Measurements from ENCODE around the gene TEX36. TPM values are rescaled to one million over a fixed set of nuclear protein-coding genes. Genes with fewer than 3 reads are reported as not detected.
"Not testable (repeated sequence)": the region's sequence is repeated elsewhere in the genome, so short reads cannot be mapped to it uniquely, and the experiment has no call there.

The TEX36 gene
- total and polyA plus RNA-seq, 7 donors, result not detected

- H3K9me3 ChIP-seq, result no peaks in the 10 kb centered on the region
- no peak for TF ChIP-seq CTCF (IDR thresholded peaks at IDR 0.05)
- H3K36me3 ChIP-seq (ENCODE audit: insufficient read depth in 1 of 2, low read depth in 1 of 2), result no peaks in the 10 kb centered on the region
- 82 to 83% (median 82%) methylated on average over 6 of the region's 6 CpGs for WGBS, 3 donors
- peaks cover 0 to 2% (median 0%) of the 10 kb centered on the region in 3 donors for H3K27me3 ChIP-seq (ENCODE audit: insufficient read depth in 3 of 3, low read length in 2 of 3)
- intact Hi-C loops (cut with DNase I), result loop anchor here in 1 of 2 donors (10.0 kb wide), 1 partner anchor 1255 kb away; no protein-coding TSS in a partner anchor
- no peak for DNase-seq
- ATAC-seq, result no peak
- H3K4me3 ChIP-seq, result no peak overlapping the region
- H3K4me1 ChIP-seq, result no peaks in the 10 kb centered on the region
- no peak overlapping the region for H3K27ac ChIP-seq
Measured at GRCh38 chr10:125699562-125700143, 16.7 kb upstream of the TEX36 start.

DNA sequence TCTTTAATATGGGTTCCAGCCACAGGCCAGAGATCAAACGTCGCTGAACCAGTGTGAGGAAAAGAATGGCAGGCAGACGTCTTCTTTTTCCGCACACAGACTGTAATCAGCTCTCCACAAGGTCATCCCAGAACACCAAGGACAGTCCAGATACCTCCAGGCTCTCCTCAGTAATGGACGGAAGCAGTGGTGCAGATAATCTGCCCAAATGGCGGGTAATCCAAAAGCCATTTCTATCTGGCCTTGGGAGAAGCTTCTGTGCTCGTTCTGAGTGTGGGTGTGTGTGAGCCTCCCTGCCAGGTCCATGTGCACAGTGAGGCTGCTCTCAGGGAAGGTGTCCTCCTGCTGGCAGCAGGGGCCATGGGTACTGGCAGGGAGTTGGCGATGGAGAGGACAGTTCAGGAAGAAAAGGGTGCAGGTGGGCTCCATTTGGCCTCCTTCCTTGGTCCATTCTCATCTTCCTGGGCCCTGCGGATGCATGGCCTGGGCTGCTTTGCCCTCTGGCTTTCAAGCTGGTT is 15.6 kb upstream of the TEX36 start:
- 75 to 77% (median 76%) methylated on average over 9 of the region's 9 CpGs for WGBS, 3 donors
- DNase-seq (no peak), ATAC-seq (no peak)
- peaks cover 0 to 2% (median 0%) of the 10 kb centered on the region in 3 donors for H3K27me3 ChIP-seq (ENCODE audit: insufficient read depth in 3 of 3, low read length in 2 of 3)
- TF ChIP-seq CTCF (IDR thresholded peaks at IDR 0.05), result no peak
- H3K4me1 ChIP-seq, result no peaks in the 10 kb centered on the region
- no peaks in the 10 kb centered on the region for H3K9me3 ChIP-seq
- H3K27ac ChIP-seq, result no peak overlapping the region
- H3K36me3 ChIP-seq (ENCODE audit: insufficient read depth in 1 of 2, low read depth in 1 of 2), result no peaks in the 10 kb centered on the region
- intact Hi-C loops (cut with DNase I), result loop anchor here in 1 of 2 donors (10.0 kb wide), 1 partner anchor 1254 kb away; no protein-coding TSS in a partner anchor
- no peak overlapping the region for H3K4me3 ChIP-seq

- not testable (repeated sequence) for DNase-seq; H3K27me3 ChIP-seq (ENCODE audit: insufficient read depth in 3 of 3, low read length in 2 of 3); H3K36me3 ChIP-seq (ENCODE audit: insufficient read depth in 1 of 2, low read depth in 1 of 2); H3K27ac ChIP-seq; H3K4me1 ChIP-seq; H3K9me3 ChIP-seq; H3K4me3 ChIP-seq; ATAC-seq
- intact Hi-C loops (cut with DNase I), result loop anchor here in 1 of 2 donors (10.0 kb wide), 1 partner anchor 1252 kb away; no protein-coding TSS in a partner anchor
- 89 to 91% (median 90%) methylated on average over 6 of the region's 6 CpGs for WGBS, 3 donors
Measured at GRCh38 chr10:125696884-125697283, 13.9 kb upstream of the TEX36 start.

DNA sequence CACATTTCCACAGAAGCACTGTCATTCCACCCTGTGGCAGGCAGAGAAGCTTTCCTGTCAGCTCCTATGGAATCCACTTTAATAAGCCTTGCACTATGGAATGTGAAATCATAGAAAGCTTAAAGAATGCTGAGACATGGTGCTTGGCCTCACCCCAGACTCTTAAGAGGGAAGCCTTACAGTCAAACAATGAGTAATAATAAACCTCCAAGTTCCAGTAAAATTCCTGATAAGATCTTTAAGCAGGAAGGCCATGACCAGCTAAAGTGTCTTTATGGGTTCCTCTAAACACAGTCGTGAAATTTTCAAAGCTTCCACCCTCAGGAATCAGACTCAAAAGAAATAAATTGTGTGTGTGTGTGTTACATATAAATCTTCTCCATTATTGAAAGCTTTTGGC is 11.9 kb upstream of the TEX36 start:
- intact Hi-C loops (cut with DNase I), result loop anchor here in 1 of 2 donors (10.0 kb wide), 1 partner anchor 1250 kb away; no protein-coding TSS in a partner anchor
- Histone ChIP-seq H3K27me3 (ENCODE audit: insufficient read depth in 3 of 3, low read length in 2 of 3) (peaks cover 0 to 2% (median 0%) of the 10 kb centered on the region in 3 donors), H3K27ac (no peak overlapping the region), H3K4me1 (no peaks in the 10 kb centered on the region), H3K9me3 (no peaks in the 10 kb centered on the region), H3K36me3 (ENCODE audit: insufficient read depth in 1 of 2, low read depth in 1 of 2) (no peaks in the 10 kb centered on the region), H3K4me3 (no peak overlapping the region)
- DNase-seq, result no peak
- ATAC-seq, result no peak
- TF ChIP-seq CTCF (IDR thresholded peaks at IDR 0.05), result no peak
- 61 to 72% (median 63%) methylated on average over 1 of the region's 1 CpG for WGBS, 3 donors

DNA sequence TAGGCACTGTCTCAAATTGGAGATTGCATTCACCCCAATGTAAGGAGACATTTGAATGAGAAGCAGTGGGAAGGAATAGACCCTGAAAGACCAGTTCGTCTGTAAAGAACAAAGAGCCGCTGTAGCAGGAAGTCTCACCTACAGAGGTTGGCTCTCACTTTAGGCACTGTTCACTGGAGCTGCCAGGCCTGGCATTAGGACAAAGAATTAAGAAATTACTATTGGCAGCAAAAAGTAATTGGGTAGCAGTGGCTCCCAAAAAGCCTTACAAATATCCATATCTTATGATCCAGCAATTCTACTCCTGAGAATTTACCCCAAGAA is 10.5 kb upstream of the TEX36 start:
- 74 to 86% (median 84%) methylated on average over 2 of the region's 2 CpGs for WGBS, 3 donors
- Histone ChIP-seq H3K27me3 (ENCODE audit: insufficient read depth in 3 of 3, low read length in 2 of 3) (peaks cover 0 to 4% (median 0%) of the 10 kb centered on the region in 3 donors), H3K9me3 (no peaks in the 10 kb centered on the region), H3K27ac (no peak overlapping the region), H3K36me3 (ENCODE audit: insufficient read depth in 1 of 2, low read depth in 1 of 2) (no peaks in the 10 kb centered on the region), H3K4me1 (no peaks in the 10 kb centered on the region), H3K4me3 (no peak overlapping the region)
- ATAC-seq, result no peak
- DNase-seq, result no peak
- intact Hi-C loops (cut with DNase I), result loop anchor here in 1 of 2 donors (10.0 kb wide), 1 partner anchor 1249 kb away; no protein-coding TSS in a partner anchor
- no peak for TF ChIP-seq CTCF (IDR thresholded peaks at IDR 0.05)
